HEK293T (cell line): ENCODE data around the gene MYOG.

ENCODE experiments used
- ARNT ChIP-seq: fragments of 450-650 bp; IDR thresholded peaks from 2 replicates; pipeline ENCODE4 v1.6.1; 2017; ENCODE audit warnings: mild to moderate bottlenecking
- BHLHE40 ChIP-seq: fragments of 450-650 bp; IDR thresholded peaks from 2 replicates; pipeline ENCODE4 v1.6.1; 2016; ENCODE audit warnings: mild to moderate bottlenecking, moderate library complexity, borderline replicate concordance
- ELF4 ChIP-seq: fragments of 450-650 bp; IDR thresholded peaks from 2 replicates; pipeline ENCODE4 v1.6.1; 2017; ENCODE audit warnings: antibody characterized with exemption
- FOXA1 ChIP-seq: fragments of 450-650 bp; IDR thresholded peaks from 2 replicates; pipeline ENCODE4 v1.6.1; 2016; ENCODE audit warnings: mild to moderate bottlenecking
- FOXK2 ChIP-seq: fragments of 450-650 bp; IDR thresholded peaks from 2 replicates; pipeline ENCODE4 v1.6.1; 2016; ENCODE audit warnings: mild to moderate bottlenecking
- FOXM1 ChIP-seq: fragments of 450-650 bp; IDR thresholded peaks from 2 replicates; pipeline ENCODE4 v1.6.1; 2017; ENCODE audit warnings: mild to moderate bottlenecking, borderline replicate concordance
- HDGF ChIP-seq: fragments of 450-650 bp; IDR thresholded peaks from 2 replicates; pipeline ENCODE4 v1.6.1; 2017; ENCODE audit warnings: antibody characterized with exemption, borderline replicate concordance
- L3MBTL2 ChIP-seq: fragments of 450-650 bp; conservative IDR thresholded peaks from 2 replicates; pipeline ENCODE4 v1.6.1; 2016; ENCODE audit warnings: mild to moderate bottlenecking
- SP1 ChIP-seq: fragments of 450-650 bp; IDR thresholded peaks from 2 replicates; pipeline ENCODE4 v1.6.1; 2017
- SUZ12 ChIP-seq: fragments of 450-650 bp; IDR thresholded peaks from 2 replicates; pipeline ENCODE4 v1.6.1; 2016; ENCODE audit warnings: mild to moderate bottlenecking
- TARDBP ChIP-seq: fragments of 450-650 bp; IDR thresholded peaks from 2 replicates; pipeline ENCODE4 v1.6.1; 2016
- ZNF384 ChIP-seq: fragments of 450-650 bp; IDR thresholded peaks from 2 replicates; pipeline ENCODE4 v1.6.1; 2016
- TF ChIP-seq, protein P1 (sequence below): fragments of 450-650 bp; IDR thresholded peaks from 2 replicates; pipeline ENCODE4 v1.6.1; 2016

- TF ChIP-seq SP1 (no peak), HDGF (no peak), ELF4 (no peak), FOXK2 (no peak), ARNT (no peak), ZNF384 (no peak), BHLHE40 (no peak), FOXM1 (no peak), L3MBTL2 (no peak), SUZ12 (no peak), TARDBP (no peak), FOXA1 (no peak)
- TF ChIP-seq, protein P1, sequence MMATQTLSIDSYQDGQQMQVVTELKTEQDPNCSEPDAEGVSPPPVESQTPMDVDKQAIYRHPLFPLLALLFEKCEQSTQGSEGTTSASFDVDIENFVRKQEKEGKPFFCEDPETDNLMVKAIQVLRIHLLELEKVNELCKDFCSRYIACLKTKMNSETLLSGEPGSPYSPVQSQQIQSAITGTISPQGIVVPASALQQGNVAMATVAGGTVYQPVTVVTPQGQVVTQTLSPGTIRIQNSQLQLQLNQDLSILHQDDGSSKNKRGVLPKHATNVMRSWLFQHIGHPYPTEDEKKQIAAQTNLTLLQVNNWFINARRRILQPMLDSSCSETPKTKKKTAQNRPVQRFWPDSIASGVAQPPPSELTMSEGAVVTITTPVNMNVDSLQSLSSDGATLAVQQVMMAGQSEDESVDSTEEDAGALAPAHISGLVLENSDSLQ, result no peak
Measured at GRCh38 chr1:203038217-203038741, 47.5 kb downstream of the MYOG start.
